Measurements from ENCODE around the gene TTC22. TPM values are rescaled to one million over a fixed set of nuclear protein-coding genes. Genes with fewer than 3 reads are reported as not detected.

The TTC22 gene
- total and polyA plus RNA-seq, 3 experiments from 2014 or later, result 2.8 to 5.6 (median 2.9) TPM

DNA sequence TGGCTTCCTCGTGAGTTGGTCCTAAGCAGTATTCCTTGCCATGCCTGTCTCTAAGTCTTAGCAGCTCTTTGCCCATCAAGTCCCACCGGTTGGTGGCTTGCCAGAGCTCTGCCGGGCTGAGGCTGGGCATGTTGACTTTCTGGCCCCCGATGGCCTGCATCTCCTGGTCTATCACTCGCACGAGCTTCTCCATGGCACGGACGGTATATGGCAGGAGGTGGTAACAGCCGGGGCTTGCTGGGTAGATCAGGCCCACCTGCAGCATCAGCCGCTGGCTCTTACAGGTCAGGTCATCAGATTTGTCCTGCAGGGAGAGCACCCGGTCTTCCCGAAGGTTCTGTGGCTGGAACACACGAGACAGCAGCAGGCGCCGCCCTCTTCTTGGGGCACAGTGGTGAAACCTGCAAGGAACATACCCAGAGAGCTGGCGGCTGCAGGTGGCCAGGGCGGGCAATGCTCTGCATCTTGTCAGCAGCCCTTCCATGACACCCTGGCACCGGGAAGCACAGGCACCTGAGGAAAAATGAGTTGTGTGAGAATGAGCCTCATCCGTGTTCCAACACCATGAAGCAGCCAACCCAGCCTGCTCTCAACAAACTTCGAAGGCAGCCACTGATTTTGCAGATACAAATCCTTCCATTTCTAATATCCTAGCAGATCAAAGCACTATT, 42.3 kb downstream of the TTC22 start:
- Mint-ChIP-seq H3K27me3 (peaks cover 0 to 2% of the 10 kb centered on the region in 2 donors), H3K4me1 (peaks cover 9 to 21% (median 11%) of the 10 kb centered on the region in 3 donors), H3K36me3 (peaks cover 0 to 37% (median 6%) of the 10 kb centered on the region in 3 donors), H3K9me3 (no peaks in the 10 kb centered on the region), H3K27ac (no peak overlapping the region), H3K4me3 (no peak overlapping the region)
- no peak overlapping the region for H3K27ac ChIP-seq (ENCODE audit: low read depth, low read length)
- H3K4me3 ChIP-seq (ENCODE audit: low read length), result no peak overlapping the region
- H3K4me1 ChIP-seq (ENCODE audit: insufficient read depth, low read length), result peaks cover 6% of the 10 kb centered on the region
- H3K27me3 ChIP-seq (ENCODE audit: insufficient read depth, low read length, poor library complexity, severe bottlenecking), result no peaks in the 10 kb centered on the region
- ChIA-PET CTCF (interaction anchor here (1.3 kb wide), 1 partner anchor 42 kb away, joined by 4 read pairs; the partner anchor contains the start of gene TTC22), POLR2A (no interaction called here)
- no peaks in the 10 kb centered on the region for H3K36me3 ChIP-seq (ENCODE audit: insufficient read depth, low read length)
- H3K9me3 ChIP-seq (ENCODE audit: low read length), result no peaks in the 10 kb centered on the region
- no peak for DNase-seq

DNA sequence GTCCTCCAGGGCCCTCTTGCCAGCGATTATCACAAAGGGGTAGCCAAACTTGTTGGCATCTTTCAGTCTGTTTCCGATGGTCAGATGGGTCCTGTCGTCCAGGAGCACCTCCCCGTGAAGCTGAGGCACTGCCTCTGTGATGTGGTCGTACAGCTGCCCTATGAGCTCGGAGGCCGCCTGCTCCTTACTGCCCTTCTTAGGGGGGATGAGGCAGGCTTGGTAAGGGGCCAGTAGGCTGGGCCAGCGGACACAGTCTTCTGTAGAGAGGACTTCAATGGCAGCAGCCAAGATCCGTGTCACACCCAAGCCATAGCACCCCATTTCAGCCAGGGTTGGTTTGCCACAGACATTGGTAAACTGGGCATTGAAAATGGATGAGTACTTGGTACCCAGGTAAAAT, 43.3 kb downstream of the TTC22 start:
- H3K9me3 Mint-ChIP-seq, result no peaks in the 10 kb centered on the region
- H3K36me3 Mint-ChIP-seq, result peaks cover 0 to 37% (median 6%) of the 10 kb centered on the region in 3 donors
- H3K4me1 ChIP-seq (ENCODE audit: insufficient read depth, low read length), result no peaks in the 10 kb centered on the region
- H3K9me3 ChIP-seq (ENCODE audit: low read length), result no peaks in the 10 kb centered on the region
- no peaks in the 10 kb centered on the region for H3K27me3 ChIP-seq (ENCODE audit: insufficient read depth, low read length, poor library complexity, severe bottlenecking)
- peaks cover 2 to 11% (median 3%) of the 10 kb centered on the region in 3 donors for H3K4me1 Mint-ChIP-seq
- H3K27ac Mint-ChIP-seq, result no peak overlapping the region
- no peak overlapping the region for H3K4me3 Mint-ChIP-seq
- CTCF ChIA-PET, result no interaction called here
- no peak overlapping the region for H3K27ac ChIP-seq (ENCODE audit: low read depth, low read length)
- DNase-seq, result no peak
- H3K4me3 ChIP-seq (ENCODE audit: low read length), result no peak overlapping the region
- H3K27me3 Mint-ChIP-seq, result peaks cover 0 to 2% of the 10 kb centered on the region in 2 donors
- H3K36me3 ChIP-seq (ENCODE audit: insufficient read depth, low read length), result no peaks in the 10 kb centered on the region
- POLR2A ChIA-PET, result no interaction called here

DNA sequence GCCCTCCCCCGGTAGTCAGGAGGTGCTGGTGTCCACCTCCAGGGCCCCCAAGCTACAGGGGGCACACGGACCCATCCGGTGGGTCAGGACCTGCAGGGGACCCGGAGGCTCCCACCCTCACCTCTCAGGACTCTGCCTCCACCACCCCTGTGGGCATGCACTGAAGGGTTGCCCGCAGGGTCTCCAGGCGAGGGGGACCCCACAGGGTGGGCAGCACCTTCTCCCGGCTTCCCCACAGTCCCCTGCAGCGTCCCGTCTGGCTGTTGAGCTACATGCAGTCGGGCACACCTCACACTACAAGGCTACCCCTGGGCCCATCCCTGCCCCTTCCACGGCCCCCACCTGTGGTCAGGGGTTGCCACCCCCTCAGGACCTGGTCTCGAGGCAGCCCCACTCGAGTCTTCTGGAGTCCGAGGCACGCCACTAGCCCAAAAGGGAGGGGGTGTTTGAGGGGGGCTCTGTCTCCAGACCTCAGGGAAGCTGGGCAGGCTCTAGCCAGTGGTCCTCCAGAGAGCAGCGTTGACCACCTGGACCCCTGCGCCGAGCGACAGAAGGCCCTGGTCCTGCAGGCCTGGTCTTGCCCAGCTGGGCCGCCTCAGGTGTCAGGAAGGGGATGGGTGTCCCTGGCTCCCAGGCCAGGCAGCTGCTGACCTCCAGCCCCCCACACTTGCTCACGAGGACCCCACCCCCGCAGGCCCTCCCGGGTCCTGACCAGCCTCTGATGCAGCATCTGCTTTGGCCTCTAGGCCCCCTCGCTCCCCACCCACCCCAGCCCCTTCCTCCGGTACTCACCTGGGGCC, 46.4 kb downstream of the TTC22 start:
- Mint-ChIP-seq H3K27me3 (peaks cover 0 to 2% of the 10 kb centered on the region in 2 donors), H3K36me3 (peaks cover 0 to 37% (median 6%) of the 10 kb centered on the region in 3 donors), H3K4me3 (no peak overlapping the region), H3K9me3 (no peaks in the 10 kb centered on the region), H3K27ac (no peak overlapping the region), H3K4me1 (peaks cover 0 to 9% (median 2%) of the 10 kb centered on the region in 3 donors)
- no peaks in the 10 kb centered on the region for H3K9me3 ChIP-seq (ENCODE audit: low read length)
- ChIA-PET CTCF (no interaction called here), POLR2A (no interaction called here)
- no peaks in the 10 kb centered on the region for H3K36me3 ChIP-seq (ENCODE audit: insufficient read depth, low read length)
- DNase-seq, result no peak
- no peaks in the 10 kb centered on the region for H3K4me1 ChIP-seq (ENCODE audit: insufficient read depth, low read length)
- no peak overlapping the region for H3K27ac ChIP-seq (ENCODE audit: low read depth, low read length)
- no peaks in the 10 kb centered on the region for H3K27me3 ChIP-seq (ENCODE audit: insufficient read depth, low read length, poor library complexity, severe bottlenecking)
- H3K4me3 ChIP-seq (ENCODE audit: low read length), result no peak overlapping the region

- ChIA-PET POLR2A (no interaction called here), CTCF (no interaction called here)
- Histone ChIP-seq H3K4me3 (ENCODE audit: low read length) (no peak overlapping the region), H3K9me3 (ENCODE audit: low read length) (no peaks in the 10 kb centered on the region), H3K4me1 (ENCODE audit: insufficient read depth, low read length) (no peaks in the 10 kb centered on the region), H3K27me3 (ENCODE audit: insufficient read depth, low read length, poor library complexity, severe bottlenecking) (no peaks in the 10 kb centered on the region), H3K27ac (ENCODE audit: low read depth, low read length) (no peak overlapping the region), H3K36me3 (ENCODE audit: insufficient read depth, low read length) (no peaks in the 10 kb centered on the region)
- Mint-ChIP-seq H3K27me3 (peaks cover 0 to 2% of the 10 kb centered on the region in 2 donors), H3K27ac (no peak overlapping the region), H3K36me3 (peaks cover 0 to 33% (median 6%) of the 10 kb centered on the region in 3 donors), H3K4me1 (peaks cover 0 to 9% (median 2%) of the 10 kb centered on the region in 3 donors), H3K4me3 (no peak overlapping the region), H3K9me3 (no peaks in the 10 kb centered on the region)
- DNase-seq, result no peak
These were observed 47.1 kb downstream of the TTC22 start for GRCh38 chr1:54754045-54754444.

GRCh38 chr1:54751426-54751825, 49.7 kb downstream of the TTC22 start:
- POLR2A ChIA-PET, result no interaction called here
- Mint-ChIP-seq H3K9me3 (no peaks in the 10 kb centered on the region), H3K27me3 (no peaks in the 10 kb centered on the region), H3K36me3 (peaks cover 0 to 9% (median 2%) of the 10 kb centered on the region in 3 donors), H3K4me3 (no peak overlapping the region), H3K4me1 (peaks cover 0 to 3% (median 2%) of the 10 kb centered on the region in 3 donors), H3K27ac (no peak overlapping the region)
- no peaks in the 10 kb centered on the region for H3K4me1 ChIP-seq (ENCODE audit: insufficient read depth, low read length)
- no peak overlapping the region for H3K4me3 ChIP-seq (ENCODE audit: low read length)
- no peaks in the 10 kb centered on the region for H3K27me3 ChIP-seq (ENCODE audit: insufficient read depth, low read length, poor library complexity, severe bottlenecking)
- no peaks in the 10 kb centered on the region for H3K36me3 ChIP-seq (ENCODE audit: insufficient read depth, low read length)
- no peak for DNase-seq
- CTCF ChIA-PET, result no interaction called here
- H3K27ac ChIP-seq (ENCODE audit: low read depth, low read length), result no peak overlapping the region
- no peaks in the 10 kb centered on the region for H3K9me3 ChIP-seq (ENCODE audit: low read length)

GRCh38 chr1:54750596-54750995, 50.5 kb downstream of the TTC22 start:
- H3K36me3 ChIP-seq (ENCODE audit: insufficient read depth, low read length), result no peaks in the 10 kb centered on the region
- ChIA-PET POLR2A (no interaction called here), CTCF (no interaction called here)
- no peak overlapping the region for H3K4me3 ChIP-seq (ENCODE audit: low read length)
- no peaks in the 10 kb centered on the region for H3K27me3 ChIP-seq (ENCODE audit: insufficient read depth, low read length, poor library complexity, severe bottlenecking)
- H3K4me1 ChIP-seq (ENCODE audit: insufficient read depth, low read length), result no peaks in the 10 kb centered on the region
- H3K27ac ChIP-seq (ENCODE audit: low read depth, low read length), result no peak overlapping the region
- H3K27me3 Mint-ChIP-seq, result no peaks in the 10 kb centered on the region
- no peaks in the 10 kb centered on the region for H3K4me1 Mint-ChIP-seq
- no peaks in the 10 kb centered on the region for H3K9me3 Mint-ChIP-seq
- no peak for DNase-seq
- no peaks in the 10 kb centered on the region for H3K9me3 ChIP-seq (ENCODE audit: low read length)
- H3K27ac Mint-ChIP-seq, result no peak overlapping the region
- peaks cover 0 to 2% (median 0%) of the 10 kb centered on the region in 3 donors for H3K36me3 Mint-ChIP-seq
- no peak overlapping the region for H3K4me3 Mint-ChIP-seq

DNA sequence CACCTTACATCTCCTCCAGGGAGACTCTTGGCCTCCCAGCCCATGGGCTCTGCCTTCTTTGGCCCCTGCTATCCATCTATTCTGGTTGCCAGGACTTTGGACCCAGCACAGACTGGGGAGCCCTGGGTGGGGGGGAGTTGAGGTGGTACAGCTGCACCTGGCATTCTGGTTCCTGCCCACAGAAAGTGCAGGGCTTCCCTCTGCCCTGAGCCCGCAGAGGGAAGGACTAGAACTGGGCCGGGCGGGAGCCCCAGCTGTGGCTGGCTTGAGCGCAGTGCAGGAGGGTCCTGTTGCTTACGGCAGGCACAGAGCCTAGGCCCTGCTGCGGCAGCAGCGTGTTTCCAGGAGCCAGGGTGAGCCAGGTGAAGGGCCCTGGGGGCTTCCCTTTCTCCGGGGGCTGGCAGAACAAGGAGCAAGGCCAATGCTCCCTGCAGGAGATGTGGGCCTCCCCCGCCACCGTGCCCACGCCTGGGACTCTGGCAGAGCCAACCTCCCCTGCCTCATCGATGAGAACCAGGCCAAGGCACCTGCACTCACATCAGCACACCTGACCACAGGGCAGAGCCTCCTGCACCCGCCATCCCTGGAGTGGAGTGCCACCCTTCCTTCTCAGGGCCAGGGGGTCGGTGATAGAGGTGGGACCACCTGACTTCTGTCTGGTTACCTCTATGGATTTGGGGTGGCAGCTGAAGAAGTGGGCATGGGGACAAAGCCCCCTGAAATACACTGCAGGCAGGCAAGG, 52.9 kb downstream of the TTC22 start:
- Histone ChIP-seq H3K9me3 (ENCODE audit: low read length) (no peaks in the 10 kb centered on the region), H3K27ac (ENCODE audit: low read depth, low read length) (no peak overlapping the region), H3K36me3 (ENCODE audit: insufficient read depth, low read length) (no peaks in the 10 kb centered on the region), H3K4me1 (ENCODE audit: insufficient read depth, low read length) (no peaks in the 10 kb centered on the region), H3K27me3 (ENCODE audit: insufficient read depth, low read length, poor library complexity, severe bottlenecking) (no peaks in the 10 kb centered on the region), H3K4me3 (ENCODE audit: low read length) (no peak overlapping the region)
- Mint-ChIP-seq H3K4me3 (no peak overlapping the region), H3K36me3 (peaks cover 0 to 9% (median 0%) of the 10 kb centered on the region in 3 donors), H3K9me3 (no peaks in the 10 kb centered on the region), H3K27me3 (no peaks in the 10 kb centered on the region), H3K4me1 (no peaks in the 10 kb centered on the region), H3K27ac (no peak overlapping the region)
- DNase-seq, result no peak
- POLR2A ChIA-PET, result no interaction called here
- CTCF ChIA-PET, result no interaction called here

- Mint-ChIP-seq H3K9me3 (no peaks in the 10 kb centered on the region), H3K4me3 (no peak overlapping the region), H3K27me3 (no peaks in the 10 kb centered on the region), H3K4me1 (no peaks in the 10 kb centered on the region), H3K27ac (no peak overlapping the region), H3K36me3 (peaks cover 0 to 32% (median 11%) of the 10 kb centered on the region in 3 donors)
- CTCF ChIA-PET, result no interaction called here
- Histone ChIP-seq H3K27ac (ENCODE audit: low read depth, low read length) (no peak overlapping the region), H3K4me1 (ENCODE audit: insufficient read depth, low read length) (no peaks in the 10 kb centered on the region), H3K4me3 (ENCODE audit: low read length) (no peak overlapping the region), H3K9me3 (ENCODE audit: low read length) (no peaks in the 10 kb centered on the region), H3K36me3 (ENCODE audit: insufficient read depth, low read length) (peaks cover 16% of the 10 kb centered on the region), H3K27me3 (ENCODE audit: insufficient read depth, low read length, poor library complexity, severe bottlenecking) (no peaks in the 10 kb centered on the region)
- POLR2A ChIA-PET, result no interaction called here
- DNase-seq, result no peak
These were observed 55.3 kb downstream of the TTC22 start for GRCh38 chr1:54745864-54746263.
